Upper lobe of right lung (tissue), 1 donor: Measurements from ENCODE around the gene LRMDA. TPM values are rescaled to one million over a fixed set of nuclear protein-coding genes. Genes with fewer than 3 reads are reported as not detected.

Source experiments
- ATAC-seq: fragments of 200-7000 bp; cut with Tn5 transposase; one replicate; pipeline ENCODE4 v1.9.1; 2020; ENCODE audit warnings: mild to moderate bottlenecking, moderate library complexity
- DNase-seq: peaks from one replicate; pipeline ENCODE4 v3.0.0-alpha.2; 2020
- H3K27ac ChIP-seq: fragments of 200-600 bp; one replicate; pipeline ENCODE4 v1.8.0; 2022
- H3K27me3 ChIP-seq: fragments of 200-600 bp; one replicate; pipeline ENCODE4 v1.8.0; 2022; ENCODE audit warnings: mild to moderate bottlenecking
- H3K36me3 ChIP-seq: fragments of 200-600 bp; one replicate; pipeline ENCODE4 v1.8.0; 2022
- H3K4me1 ChIP-seq: fragments of 200-600 bp; one replicate; pipeline ENCODE4 v1.8.0; 2022
- H3K4me3 ChIP-seq: fragments of 200-600 bp; one replicate; pipeline ENCODE4 v1.8.0; 2022; ENCODE audit warnings: mild to moderate bottlenecking
- H3K9me3 ChIP-seq: fragments of 200-600 bp; one replicate; pipeline ENCODE4 v1.8.0; 2022
- intact Hi-C: fragments of 100-400 bp; cut with DNase I; formaldehyde crosslinking; loops from one replicate; pipeline ENCODE4 v1.11.0; 2022
- total RNA-seq: library from RNA; stranded (reverse); fragmentation: NEBNext Ultra II Directional; extraction: Animal tissue kit (Norgen Biotek cat#: 25700); gene quantifications from one replicate; pipeline ENCODE4 v1.2.1, GENCODE V29; 2021
- TF ChIP-seq, protein P1 (sequence below): fragments of 200-600 bp; IDR thresholded peaks from one replicate; pipeline ENCODE4 v1.8.0; 2022; ENCODE audit warnings: antibody characterized with exemption
- donor health status: DM: no; HTN: yes; CAD: no; lungs with severe emphysema.

The LRMDA gene
- total RNA-seq, 1 donor from 2014 or later = 20.0 TPM

DNA sequence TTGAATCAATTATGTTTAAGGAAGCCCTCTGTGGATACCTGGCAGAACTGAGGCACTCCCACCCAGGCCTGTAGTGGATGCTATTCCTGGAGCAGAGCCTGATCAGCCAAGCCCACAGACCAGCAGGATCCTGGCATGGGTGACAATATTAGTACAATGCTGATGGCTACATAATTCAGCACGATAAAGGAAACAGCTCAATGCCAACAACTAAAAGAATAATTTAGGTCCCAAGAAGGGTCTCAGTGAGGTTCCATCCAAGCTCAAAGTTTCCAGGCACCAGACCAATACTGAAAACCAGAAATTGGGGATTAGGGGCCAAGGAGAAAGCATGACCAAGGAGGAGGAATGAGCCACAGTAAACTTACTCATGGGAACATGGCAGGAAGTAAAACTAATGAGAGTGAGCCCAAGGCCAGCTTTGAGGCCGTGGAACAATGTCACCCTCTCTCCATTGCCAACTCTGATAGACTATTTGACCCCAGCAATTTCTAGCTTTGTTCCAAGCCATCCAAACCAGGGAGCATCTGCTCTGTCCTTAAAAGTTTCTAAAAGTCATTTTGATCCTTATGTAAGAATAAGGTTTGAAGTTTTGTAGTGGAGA, 1123.7 kb downstream of the LRMDA start:
- intact Hi-C loops = no loop called here
- TF ChIP-seq, protein P1, sequence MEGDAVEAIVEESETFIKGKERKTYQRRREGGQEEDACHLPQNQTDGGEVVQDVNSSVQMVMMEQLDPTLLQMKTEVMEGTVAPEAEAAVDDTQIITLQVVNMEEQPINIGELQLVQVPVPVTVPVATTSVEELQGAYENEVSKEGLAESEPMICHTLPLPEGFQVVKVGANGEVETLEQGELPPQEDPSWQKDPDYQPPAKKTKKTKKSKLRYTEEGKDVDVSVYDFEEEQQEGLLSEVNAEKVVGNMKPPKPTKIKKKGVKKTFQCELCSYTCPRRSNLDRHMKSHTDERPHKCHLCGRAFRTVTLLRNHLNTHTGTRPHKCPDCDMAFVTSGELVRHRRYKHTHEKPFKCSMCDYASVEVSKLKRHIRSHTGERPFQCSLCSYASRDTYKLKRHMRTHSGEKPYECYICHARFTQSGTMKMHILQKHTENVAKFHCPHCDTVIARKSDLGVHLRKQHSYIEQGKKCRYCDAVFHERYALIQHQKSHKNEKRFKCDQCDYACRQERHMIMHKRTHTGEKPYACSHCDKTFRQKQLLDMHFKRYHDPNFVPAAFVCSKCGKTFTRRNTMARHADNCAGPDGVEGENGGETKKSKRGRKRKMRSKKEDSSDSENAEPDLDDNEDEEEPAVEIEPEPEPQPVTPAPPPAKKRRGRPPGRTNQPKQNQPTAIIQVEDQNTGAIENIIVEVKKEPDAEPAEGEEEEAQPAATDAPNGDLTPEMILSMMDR = no peak
- Histone ChIP-seq H3K4me1 (peaks cover 26% of the 10 kb centered on the region), H3K27me3 (no peaks in the 10 kb centered on the region), H3K4me3 (no peak overlapping the region), H3K27ac (no peak overlapping the region), H3K36me3 (no peaks in the 10 kb centered on the region), H3K9me3 (no peaks in the 10 kb centered on the region)
- DNase-seq (no peak), ATAC-seq (no peak)

DNA sequence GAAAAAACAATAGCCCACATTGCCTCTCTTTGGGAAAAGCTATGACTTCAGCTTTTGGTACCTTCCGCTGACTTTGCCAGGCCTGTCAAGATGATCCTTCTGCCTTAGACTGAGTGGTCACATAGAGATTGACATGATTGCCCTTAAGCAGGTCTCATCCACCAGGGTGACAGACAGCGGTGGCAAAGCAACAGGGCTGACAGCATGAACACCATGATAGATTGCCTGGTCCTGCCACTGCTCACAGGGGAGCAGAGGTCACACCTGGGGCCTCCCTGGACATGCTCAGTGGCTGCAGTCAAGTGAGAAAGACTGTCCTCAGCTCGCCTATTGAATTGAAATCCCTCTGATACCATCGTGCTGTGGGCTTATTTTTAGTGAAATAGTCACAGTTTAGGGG, 1125.9 kb downstream of the LRMDA start:
- H3K27me3 ChIP-seq = no peaks in the 10 kb centered on the region
- no peaks in the 10 kb centered on the region for H3K9me3 ChIP-seq
- peaks cover 30% of the 10 kb centered on the region for H3K4me1 ChIP-seq
- DNase-seq (no peak), ATAC-seq (no peak)
- TF ChIP-seq, protein P1 = no peak
- H3K27ac ChIP-seq = no peak overlapping the region
- intact Hi-C loops = no loop called here
- H3K4me3 ChIP-seq = no peak overlapping the region
- H3K36me3 ChIP-seq = no peaks in the 10 kb centered on the region

DNA sequence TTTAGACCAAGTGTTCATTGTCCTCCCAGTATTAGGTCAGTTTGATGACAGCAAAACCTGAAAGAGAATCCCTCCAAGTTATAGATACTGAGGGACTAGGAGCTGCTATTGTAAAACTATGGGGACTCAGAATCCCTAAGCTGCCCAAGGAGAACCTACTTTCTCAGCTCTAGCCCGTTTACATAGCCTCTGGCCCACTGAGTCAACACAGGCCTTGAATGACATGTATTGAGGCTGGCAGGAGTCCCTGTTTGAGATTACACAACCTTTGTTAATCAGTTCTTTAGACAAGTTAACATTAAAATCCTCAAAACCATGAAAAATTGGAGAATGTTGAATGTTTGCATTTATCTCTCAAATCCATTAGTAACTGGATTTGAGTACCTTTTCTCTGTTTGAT, 1127.2 kb downstream of the LRMDA start:
- Histone ChIP-seq H3K4me3 (no peak overlapping the region), H3K27me3 (no peaks in the 10 kb centered on the region), H3K9me3 (no peaks in the 10 kb centered on the region), H3K27ac (peak overlapping the region; percentile 31), H3K4me1 (peaks cover 24% of the 10 kb centered on the region), H3K36me3 (no peaks in the 10 kb centered on the region)
- DNase-seq (no peak), ATAC-seq (peak; percentile 66)
- intact Hi-C loops = no loop called here
- TF ChIP-seq, protein P1 = no peak

DNA sequence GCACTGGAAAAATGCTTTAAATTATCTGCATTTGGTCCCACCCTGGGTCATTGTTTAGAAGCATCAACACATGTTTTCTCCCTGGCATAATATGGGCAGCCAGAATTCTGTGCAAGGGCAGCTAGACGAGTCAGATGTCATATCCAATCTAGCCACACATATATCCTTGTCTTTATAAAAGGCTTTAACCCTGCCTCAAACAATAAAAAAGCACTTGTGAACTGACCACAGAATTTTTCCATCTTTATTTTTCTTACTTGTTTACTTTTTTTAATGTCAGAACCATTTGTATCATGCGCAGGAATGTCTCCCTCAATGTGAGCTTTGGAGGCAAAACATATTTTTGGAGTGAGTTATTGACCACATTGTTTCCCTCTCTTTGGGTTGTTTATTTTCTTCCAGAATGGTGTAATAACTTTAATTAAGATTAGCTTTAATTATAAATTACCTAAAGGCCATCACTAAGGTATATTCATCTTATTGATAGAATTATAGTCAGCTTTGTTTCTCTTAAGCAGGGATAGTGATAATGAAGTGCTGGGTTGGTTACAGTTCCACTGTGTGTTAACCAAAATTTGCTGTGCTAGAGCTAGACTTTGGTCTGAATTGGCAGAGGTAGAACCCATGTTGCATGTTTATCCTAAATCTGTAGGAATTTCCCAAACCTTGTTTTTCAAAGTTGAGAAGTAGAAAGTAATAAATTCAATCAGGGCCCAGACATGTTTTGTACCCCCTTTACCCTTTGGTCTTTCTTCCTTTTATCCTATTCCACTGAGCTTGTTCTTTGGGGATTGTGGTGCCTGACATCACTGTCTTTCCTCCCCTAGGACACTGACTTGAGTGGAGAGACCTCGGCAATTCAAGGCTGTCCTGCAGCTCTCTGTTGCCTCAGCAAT, 1127.8 kb downstream of the LRMDA start:
- peaks cover 24% of the 10 kb centered on the region for H3K4me1 ChIP-seq
- TF ChIP-seq, protein P1 = no peak
- intact Hi-C loops = no loop called here
- no peak overlapping the region for H3K4me3 ChIP-seq
- peak overlapping the region; percentile 58 for H3K27ac ChIP-seq
- DNase-seq (no peak), ATAC-seq (no peak)
- H3K9me3 ChIP-seq = no peaks in the 10 kb centered on the region
- H3K36me3 ChIP-seq = no peaks in the 10 kb centered on the region
- H3K27me3 ChIP-seq = no peaks in the 10 kb centered on the region

DNA sequence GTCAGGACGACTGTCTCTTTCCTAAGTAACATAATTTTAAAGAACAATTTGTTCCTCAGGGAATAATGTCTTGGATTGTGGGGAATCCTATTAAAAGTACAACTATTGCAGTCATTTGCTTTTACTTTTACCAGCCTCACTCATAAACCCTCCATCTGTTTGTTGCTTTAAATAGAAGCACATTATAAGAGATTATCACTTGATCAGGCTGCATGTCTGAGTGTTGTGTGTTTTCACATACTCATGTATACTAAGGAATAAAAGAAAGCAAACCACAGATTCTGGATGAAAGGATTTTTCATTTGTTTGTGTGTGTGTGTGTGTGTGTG, 1128.4 kb downstream of the LRMDA start:
- Histone ChIP-seq H3K9me3 (no peaks in the 10 kb centered on the region), H3K27me3 (no peaks in the 10 kb centered on the region), H3K4me3 (no peak overlapping the region), H3K27ac (peak overlapping the region; percentile 58), H3K4me1 (peaks cover 24% of the 10 kb centered on the region), H3K36me3 (no peaks in the 10 kb centered on the region)
- DNase-seq (no peak), ATAC-seq (no peak)
- TF ChIP-seq, protein P1 = no peak
- intact Hi-C loops = no loop called here
